HG03520 (cell line): ENCODE results near the gene ANXA6.
"Not testable (repeated sequence)": the region's sequence is repeated elsewhere in the genome, so short reads cannot be mapped to it uniquely, and the experiment has no call there.

ENCODE experiments used
- ATAC-seq: cut with Tn5 transposase; IDR thresholded peaks from one replicate; pipeline ENCODE4 v1.9.1; 2021; ENCODE audit warnings: mild to moderate bottlenecking, moderate library complexity; ENCODE audit not compliant: unreplicated experiment

Gene ANXA6

DNA sequence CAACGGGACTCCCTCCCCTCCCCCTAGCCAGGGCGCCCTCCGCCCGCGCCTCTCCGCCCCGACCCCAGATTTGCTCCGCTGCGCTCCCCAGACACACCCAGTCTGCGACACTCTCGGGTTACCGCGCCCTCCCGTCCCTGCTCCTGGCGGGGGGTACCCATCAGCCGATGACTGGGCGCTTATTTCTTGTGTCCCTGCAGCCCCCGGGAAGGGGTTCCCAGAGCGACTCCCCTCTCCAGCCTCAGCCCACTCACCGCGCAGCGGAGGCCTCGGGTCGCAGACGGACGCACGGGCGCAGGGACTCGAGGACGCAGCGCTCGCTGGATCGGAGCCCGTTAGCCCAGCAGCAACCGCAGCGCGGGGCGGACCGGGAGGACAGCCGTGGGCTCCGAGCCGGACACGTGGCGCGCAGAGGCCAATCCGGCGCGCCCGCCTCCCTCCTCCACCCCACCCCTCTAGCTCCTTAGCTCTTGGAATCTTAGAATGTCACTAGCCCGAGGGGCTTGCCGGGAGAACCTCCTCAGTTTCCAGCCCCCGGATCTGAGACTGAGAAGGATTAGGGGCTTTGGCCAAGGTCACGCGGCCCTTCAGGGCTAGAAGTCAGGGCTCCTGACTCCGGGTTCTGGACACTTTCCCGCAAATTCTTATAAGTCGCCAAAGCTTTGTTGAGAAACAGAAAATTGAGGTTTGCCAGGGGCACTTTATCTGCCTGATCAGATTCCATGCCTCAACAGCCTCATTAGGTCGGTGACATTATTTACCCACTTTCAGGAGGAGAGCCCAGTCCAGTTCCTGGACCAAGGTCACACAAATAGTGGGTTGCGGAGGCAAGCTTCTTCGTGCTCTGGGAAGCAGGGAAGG lies at the start of gene ANXA6:
ANXA6 (minus strand) TSS at position 354 of the 861 bp plus-strand sequence. CDS start 9,878 bp downstream, outside the sequence.
- ATAC-seq = peak; percentile 44

DNA sequence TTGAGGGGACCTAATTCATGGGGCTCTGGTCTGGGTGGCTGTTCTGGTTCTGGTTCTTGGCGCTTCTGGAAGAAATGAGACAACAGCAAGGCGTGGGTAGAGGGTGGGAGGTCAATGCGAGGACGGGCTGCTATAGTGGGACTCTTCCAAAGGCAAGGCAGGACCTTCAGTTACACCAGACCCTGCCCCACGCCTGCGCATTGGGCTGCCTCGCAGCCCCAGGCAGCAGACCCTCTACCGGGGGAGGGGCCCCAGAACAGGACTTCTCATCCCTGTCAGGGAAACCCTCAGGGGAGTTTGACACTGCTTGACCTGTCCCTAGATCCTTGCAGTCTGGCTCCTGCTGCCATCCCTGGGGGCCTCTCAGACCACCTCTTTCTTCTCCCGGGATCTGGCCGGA lies 47.8 kb upstream of the ANXA6 start:
- no peak for ATAC-seq

DNA sequence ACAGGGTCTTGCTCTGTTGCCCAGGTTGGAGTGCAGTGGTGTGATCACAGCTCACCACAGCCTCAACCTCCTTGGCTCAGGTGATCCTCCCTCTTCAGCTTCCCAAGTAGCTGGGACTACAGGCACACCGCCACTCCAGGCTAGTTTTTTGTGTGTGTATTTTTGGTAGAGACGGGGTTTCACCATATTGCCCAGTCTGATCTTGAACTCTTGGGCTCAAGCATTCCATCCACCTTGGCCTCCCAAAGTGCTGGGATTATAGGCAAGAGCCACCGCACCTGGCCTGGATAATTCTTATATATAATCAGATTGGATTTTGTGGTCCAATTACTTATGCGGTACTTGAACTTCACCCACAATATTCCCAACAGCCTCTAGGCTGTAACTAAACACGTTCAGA lies 46.5 kb upstream of the ANXA6 start:
- ATAC-seq = no peak

DNA sequence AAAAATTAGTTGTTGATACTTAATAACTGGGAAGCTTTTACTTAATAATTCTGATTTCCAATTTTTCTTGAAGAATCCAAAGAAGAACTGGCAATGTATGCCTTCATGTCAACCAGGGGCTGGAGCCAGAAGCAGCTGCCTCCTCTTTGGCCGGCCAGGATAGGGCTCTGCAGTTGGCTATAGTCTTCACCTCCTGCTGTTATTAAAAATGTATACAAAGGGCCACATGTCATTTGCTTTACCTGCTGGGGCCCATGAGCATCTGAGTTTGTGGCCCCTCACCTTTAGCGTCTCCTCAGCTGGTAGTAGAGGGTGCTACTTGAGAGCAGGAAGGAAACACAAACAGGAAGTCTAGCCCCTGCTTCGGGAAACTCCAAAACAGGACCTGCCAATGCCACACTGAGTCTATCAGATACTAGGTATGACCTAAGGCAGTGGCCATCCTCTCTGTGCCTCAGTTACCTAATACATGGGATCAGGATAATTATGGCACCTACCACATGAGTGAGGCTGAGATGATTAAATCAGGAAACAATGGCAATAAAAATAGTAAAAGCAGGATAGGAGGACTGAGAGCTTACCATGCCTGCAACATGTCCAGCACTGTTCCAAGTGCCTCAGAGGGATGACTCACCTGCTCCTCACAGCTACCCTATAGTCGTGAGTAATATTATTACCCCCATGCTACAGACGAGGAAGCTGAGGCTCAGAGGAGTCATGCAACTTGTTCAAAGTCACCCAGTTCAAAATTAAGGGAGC lies 45.0 kb upstream of the ANXA6 start:
- no peak for ATAC-seq

DNA sequence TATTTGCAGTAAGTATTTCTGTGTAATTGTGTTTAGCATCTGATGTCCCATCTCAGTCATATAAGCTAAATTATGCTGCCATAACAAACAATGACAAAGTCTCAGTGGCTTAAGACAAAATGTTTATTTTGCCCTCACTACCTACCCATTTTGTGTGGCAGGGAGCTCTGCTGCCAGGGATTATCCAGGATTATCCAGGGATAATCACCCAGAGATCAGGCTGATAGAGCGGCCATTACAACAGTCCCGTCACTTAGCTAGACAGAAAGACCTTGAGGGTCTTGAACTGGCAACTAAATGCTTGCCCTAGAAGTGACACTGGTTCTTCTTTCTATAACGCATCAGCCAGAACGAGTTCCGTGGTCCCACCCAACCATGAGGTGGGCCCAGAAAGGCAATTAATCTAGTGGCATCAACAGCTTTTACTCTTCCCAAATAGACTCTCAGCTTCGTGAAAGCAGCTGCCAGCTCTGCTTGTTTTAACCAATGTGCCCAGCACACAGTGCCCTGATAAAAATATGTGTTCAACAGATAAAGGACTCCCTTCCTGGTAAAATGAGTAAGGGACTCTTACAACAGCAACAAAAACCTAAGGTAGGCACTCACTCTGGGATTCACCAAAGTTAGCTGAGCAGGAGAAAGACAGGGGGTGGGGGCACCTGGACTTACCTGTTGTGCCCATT lies 43.5 kb upstream of the ANXA6 start:
- ATAC-seq = no peak

DNA sequence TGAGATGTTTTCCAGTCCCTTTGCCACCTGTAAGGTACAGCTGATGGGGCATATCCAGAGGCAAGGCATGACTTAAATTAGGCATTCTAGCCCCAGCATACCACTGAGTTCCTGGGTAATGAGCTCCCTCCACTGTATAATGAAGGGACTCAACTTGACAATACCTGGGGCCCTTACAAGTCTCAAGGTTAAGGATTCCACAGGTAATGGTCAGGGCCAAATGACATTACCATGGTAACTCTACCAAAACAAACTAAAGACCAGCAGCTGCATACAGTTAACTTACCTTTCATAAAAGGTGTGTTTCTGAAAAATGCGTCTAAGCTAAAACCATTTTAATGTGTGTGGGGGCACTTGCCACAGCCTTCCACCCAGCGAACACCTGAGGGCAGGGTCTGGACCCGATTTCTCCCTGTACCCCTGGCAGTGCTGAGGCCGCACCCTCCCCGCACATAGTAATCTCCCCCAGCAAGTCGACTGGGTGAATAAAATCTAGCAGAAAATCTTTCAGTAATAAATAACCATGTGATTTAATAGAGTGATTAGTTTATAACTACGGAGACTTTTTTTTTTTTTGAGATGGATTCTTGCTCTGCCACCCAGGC lies 42.1 kb upstream of the ANXA6 start:
- no peak for ATAC-seq

DNA sequence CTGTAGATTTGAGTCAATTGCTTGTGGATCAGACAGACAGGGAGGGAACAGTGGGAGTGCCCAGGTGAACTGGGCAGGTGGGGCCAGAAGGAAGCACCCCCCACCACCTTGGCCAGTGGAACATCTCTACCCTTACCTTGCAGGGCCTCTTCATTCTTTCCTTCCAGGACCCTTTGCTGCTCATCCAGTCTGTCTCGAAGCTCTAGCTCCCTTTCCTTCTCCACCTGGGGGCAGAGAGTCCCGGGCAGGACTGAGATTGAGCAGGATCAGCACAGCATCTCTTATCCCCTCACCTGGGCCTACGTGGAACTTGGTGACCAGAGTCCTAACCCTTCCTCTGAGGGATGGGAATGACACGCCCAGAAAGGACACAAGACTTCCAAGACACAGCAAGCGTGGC lies 41.3 kb upstream of the ANXA6 start:
- ATAC-seq = no peak

DNA sequence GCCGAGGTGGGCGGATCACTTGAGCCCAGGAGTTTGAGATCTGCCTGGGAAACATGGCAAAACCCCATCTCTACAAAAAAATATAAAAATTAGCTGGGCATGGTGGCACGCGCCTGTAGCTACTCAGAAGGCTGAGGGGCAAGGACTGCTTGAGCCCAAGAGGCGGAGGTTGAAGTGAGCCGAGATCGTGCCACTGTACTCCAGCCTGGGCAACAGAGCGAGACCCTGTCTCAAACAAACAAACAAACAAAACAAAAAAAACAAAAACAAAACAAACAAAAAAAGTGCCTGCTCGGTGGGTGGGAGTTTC lies 39.7 kb upstream of the ANXA6 start:
- not testable (repeated sequence) for ATAC-seq

DNA sequence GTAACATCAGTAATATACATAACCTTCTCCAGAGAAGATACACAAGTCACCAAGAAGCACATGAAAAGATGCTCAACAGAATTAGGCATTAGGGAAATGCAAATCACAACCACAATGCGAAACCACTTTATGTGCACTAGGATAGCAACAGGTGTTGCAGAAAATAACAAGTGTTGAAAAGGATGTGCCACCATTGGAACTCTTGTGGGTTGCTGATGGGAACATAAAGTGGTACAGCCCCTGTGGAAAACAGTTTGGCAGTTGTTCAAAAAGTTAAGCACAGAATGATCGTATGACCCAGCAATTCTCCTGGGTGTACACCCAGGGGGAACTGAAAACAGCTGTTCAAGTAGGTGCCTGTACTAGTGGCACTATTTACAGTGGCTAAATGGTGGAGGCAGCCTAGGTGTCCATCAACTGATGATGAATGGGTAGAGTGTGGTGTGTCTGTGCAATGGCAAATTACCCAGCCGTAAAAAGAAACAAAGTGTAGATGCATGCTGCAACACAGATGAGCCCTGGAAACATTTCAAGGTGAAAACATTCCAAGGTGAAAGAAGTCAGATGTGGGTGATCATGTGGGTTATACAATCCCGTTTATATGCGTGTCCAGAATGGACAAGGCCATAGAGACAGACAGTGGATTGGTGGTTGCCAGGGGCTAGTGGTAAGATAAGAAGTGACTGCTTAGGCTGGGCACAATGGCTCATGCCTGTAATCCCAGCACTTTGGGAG lies 39.1 kb upstream of the ANXA6 start:
- ATAC-seq = peak; percentile 89

DNA sequence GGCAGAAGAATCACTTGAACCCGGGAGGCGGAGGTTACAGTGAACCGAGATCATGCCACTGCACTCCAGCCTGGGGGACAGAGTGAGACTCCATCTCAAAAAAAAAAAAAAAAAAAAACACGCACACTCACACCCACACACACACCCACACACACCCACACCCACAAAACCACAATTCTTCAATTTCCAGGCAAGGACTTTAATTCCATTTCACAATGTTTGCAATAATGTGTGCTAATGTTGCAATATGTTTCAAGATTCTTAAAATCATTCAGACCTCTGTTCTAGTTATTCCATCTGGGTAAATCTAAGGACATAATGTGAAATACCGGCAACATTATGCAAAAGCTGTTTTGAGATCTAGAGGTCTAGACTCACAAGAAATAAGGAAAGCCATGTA lies 38.0 kb upstream of the ANXA6 start:
- ATAC-seq = no peak

DNA sequence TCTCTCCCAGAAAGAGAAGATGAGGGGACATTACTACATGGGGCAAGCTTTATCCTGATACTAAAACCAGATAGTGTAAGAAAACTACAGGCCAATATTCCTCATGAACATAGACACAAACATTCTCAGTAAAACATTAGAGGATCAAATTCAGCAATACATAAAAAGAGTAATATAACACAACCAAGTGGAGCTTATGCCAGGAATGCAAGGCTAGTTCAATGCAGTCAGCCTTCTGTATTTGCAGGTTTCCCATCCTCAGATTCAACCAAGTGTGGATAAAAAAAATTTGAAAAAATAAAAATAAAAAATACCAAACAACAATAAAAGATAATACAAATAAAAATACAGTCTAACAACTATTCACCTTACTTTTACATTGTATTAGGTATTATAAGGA lies 35.0 kb upstream of the ANXA6 start:
- ATAC-seq = no peak

DNA sequence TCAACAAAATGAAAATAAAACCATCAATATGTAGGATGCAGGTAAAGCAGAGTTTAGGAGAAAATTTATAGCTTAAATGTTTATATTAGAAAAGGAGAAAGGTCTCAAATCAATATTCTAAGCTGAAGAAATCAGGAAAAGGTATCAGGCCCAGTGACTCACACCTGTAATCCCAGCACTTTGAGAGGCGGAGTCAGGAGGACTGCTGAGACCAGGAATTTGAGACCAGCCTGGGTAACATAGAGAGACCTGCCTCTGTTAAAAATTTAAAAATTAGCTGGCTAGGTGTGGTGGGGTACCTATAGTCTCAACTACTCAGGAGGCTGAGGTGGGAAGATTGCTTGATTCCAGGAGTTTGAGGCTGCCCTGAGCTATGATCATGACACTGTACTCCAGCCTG lies 34.1 kb upstream of the ANXA6 start:
- no peak for ATAC-seq

DNA sequence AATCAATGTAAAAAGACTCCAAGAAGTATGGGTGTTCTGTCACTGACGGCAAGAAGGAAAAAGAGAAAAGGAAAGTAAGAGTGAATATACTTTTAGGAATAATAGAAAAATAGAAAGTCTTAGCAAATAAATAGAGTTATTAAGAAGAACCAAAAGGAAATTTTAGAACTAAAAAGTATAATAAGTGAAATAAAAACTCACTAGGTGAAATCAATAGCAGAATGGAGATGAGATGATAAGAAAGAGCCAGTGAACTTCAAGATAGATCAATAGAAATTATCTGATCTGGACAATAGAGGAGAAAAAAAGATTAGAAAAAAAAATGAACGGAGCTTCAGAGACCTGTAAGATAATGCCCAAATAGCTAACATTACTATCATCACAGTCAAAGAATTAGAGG lies 31.6 kb upstream of the ANXA6 start:
- no peak for ATAC-seq

DNA sequence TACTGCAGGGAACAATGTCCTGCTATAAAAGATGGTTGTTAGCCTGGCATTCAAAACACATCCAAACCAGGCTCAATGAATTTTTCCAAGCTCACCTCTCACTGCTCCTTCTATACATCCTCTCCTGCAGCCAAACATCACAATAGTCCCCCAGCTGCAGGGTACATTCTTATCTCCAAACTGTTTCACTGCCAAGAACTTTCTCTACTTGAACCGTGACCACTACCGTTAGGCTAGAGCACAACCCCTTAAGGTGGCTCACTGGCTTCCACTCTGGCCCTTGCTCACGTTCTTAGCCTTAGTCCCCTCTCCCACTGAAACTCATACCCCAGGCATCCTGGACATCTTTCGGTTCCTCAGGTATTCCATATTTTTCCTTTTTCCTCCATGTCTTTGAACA lies 29.0 kb upstream of the ANXA6 start:
- no peak for ATAC-seq

DNA sequence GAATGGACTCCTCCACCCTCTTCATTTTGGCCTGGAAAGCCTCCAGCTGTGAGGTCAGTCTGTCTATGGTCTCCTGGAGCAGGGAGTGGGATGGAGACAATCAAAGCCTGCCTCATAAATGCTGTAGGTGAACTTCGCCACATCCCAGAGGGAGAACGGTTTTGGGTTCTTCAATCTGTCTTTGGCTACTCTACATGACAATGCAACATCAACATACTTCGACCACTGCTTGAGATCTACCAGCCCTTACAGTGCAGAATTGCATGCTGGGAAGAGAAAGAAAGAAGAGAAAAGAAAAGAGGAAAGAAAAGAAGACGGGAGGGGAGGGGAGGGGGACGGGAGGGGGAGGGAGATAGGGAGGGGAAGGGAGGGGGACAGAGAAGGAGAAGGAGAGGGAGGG lies 28.5 kb upstream of the ANXA6 start:
- ATAC-seq = no peak

DNA sequence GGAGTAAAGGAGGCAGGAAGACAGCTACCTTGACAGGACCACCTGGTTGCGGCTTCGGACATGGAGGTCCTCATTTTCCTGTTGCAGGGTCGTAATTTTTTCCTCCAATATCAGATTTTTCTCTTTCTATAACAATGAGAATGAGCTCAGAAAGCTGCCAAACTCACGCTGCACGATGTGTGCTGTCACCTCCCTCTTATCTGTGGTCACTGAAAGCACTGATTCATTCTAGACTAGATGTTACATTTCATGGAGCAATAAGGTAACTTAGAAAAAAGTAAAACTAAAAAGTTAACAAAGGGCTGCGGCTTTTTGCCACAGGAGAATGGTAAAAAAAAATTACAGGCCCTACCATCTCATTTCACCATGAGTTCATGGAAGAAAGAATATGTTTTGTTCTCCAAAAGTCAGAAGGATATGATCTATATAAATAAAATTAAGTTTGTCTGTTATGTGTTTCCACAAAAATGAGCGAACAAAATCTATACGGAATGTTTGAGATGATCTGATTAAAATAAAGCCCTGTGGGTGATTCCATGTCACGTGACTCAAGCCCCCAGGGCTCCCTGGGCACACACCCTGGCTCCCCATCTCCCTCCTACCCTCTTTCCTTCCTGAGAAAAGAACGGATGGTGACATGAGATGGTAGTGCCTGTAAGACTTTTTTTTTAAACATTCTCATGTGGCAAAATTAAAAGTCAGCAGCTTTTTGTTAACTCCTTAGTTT lies 26.9 kb upstream of the ANXA6 start:
- ATAC-seq = no peak

DNA sequence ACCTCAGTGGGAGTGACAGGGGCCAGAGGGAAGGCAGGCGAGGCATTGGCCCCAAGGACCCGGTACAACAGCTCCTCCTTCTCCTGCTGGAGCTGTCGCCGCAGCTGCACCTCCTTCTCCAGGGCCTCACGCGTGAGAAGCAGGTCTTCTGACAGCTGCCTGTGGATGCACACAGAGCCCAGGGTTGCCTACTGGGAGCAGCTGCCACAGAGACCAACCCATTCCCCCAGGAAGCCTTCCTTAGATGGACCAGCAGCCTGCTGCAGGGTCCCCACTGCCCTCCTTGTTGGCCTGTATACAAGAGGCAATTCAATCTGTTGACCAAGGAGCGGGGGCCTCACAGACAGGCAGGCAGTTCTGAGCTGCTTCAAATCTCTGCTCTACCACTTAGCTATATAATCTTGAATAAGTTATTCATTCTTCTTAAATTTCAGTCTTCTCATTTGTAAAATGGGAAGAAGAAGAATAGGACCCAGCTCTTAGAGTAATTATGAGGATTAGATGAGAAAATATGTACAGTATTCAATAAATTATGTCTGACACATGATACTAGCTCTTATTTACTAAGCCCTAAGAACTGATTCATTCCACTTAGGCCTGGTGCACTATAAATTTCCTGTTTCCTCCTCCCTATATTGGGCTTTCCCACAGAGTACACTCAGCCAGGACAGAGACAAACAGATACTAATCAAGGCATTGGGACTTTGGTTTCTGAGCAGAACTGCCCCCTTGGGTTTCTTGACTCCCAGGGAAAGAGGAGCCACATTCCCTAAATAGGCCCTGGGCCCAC lies 26.1 kb upstream of the ANXA6 start:
- ATAC-seq = no peak

DNA sequence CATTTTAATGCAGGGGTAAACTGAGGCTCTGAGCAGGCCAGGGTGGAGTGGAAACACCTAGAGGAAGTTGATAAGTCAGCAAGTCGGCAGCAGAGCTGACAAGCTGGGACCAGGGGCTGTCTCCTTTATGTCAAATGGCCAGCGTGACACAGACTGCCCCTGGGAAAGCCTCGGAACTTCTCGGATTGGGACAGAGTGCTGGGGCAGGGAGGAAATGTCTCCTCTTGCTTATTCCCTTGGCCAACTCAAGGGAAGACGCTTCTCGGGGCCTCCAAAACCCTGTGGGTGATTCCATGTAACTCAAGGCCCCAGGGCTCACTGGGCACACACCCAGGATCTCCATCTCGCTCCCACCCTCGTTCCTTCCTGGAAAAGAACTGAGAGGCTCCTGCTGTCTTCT lies 25.4 kb upstream of the ANXA6 start:
- ATAC-seq = no peak

DNA sequence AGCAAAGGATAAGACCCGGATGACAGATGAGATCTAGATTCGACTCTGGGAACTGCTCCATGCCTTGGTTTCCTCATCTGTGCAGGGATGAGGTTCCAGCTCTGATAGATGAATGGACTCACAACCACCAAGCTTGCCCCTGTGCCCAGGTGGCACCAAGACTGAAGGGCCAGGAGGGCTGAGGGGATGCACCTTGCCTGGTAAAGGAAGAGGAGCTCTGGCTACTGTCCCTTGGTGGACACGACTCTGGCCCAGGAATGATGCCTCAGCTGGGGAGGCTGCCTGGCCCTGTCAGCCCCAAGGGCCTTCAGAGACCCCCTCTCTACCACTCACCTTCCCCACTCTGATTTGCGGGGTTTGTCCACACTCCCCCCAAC lies 24.9 kb upstream of the ANXA6 start:
- no peak for ATAC-seq
